DND-41 (cell line): Measurements from ENCODE around the gene ANKRD35.
"Not testable (repeated sequence)": the region's sequence is repeated elsewhere in the genome, so short reads cannot be mapped to it uniquely, and the experiment has no call there.

Source experiments
- ATAC-seq: fragments of 200-7000 bp; cut with Tn5 transposase; 3 replicates; pipeline ENCODE4 v1.9.1; 2021; ENCODE audit warnings: low read depth; ENCODE audit not compliant: insufficient read depth
- DNase-seq: peaks from one replicate; pipeline ENCODE4 v3.0.0-alpha.2; 2020
- H2AFZ ChIP-seq: 2 replicates; pipeline ENCODE4 v1.6.0; 2012; ENCODE audit warnings: low read depth, low read length
- H3K27ac ChIP-seq: 2 replicates; pipeline ENCODE4 v1.5.1; 2012; ENCODE audit warnings: low read length, inconsistent platforms
- H3K27me3 ChIP-seq: fragments of 200-600 bp; sonication (generic); 2 replicates; pipeline ENCODE4 v1.6.0; 2012; ENCODE audit warnings: low read length, mild to moderate bottlenecking, inconsistent platforms; ENCODE audit not compliant: insufficient read depth, poor library complexity
- H3K36me3 ChIP-seq: 2 replicates; pipeline ENCODE4 v1.5.1; 2012; ENCODE audit warnings: low read length, inconsistent platforms; ENCODE audit not compliant: insufficient read depth
- H3K4me1 ChIP-seq: 2 replicates; pipeline ENCODE4 v1.5.1; 2012; ENCODE audit warnings: mild to moderate bottlenecking, low read length; ENCODE audit not compliant: insufficient read depth
- H3K4me2 ChIP-seq: 2 replicates; pipeline ENCODE4 v1.6.0; 2012; ENCODE audit warnings: mild to moderate bottlenecking, moderate library complexity, low read length, inconsistent platforms; ENCODE audit not compliant: insufficient read depth
- H3K4me3 ChIP-seq, 2 experiments: fragments of 200-600 bp in 1 of 2; shearing (Covaris generic) in 1 of 2; 2 replicates each; pipeline ENCODE4 v1.5.1; 2012 to 2016; ENCODE audit warnings: inconsistent platforms in 2 of 2, low read length in 2 of 2, mild to moderate bottlenecking in 2 of 2, low read depth in 1 of 2, moderate library complexity in 1 of 2
- H3K79me2 ChIP-seq: 2 replicates; pipeline ENCODE4 v1.6.0; 2012; ENCODE audit warnings: low read length, inconsistent platforms; ENCODE audit not compliant: insufficient read depth
- H3K9ac ChIP-seq: 2 replicates; pipeline ENCODE4 v1.6.0; 2012; ENCODE audit warnings: low read depth, mild to moderate bottlenecking, inconsistent platforms, low read length, moderate library complexity
- H3K9me3 ChIP-seq: 2 replicates; pipeline ENCODE4 v1.5.1; 2012; ENCODE audit warnings: low read length, moderate library complexity, mild to moderate bottlenecking, inconsistent platforms; ENCODE audit not compliant: insufficient read depth, severe bottlenecking
- H4K20me1 ChIP-seq: 2 replicates; pipeline ENCODE4 v1.6.0; 2012; ENCODE audit warnings: low read length; ENCODE audit not compliant: insufficient read depth
- CTCF ChIP-seq: IDR thresholded peaks from 2 replicates; pipeline ENCODE4 v1.5.1; 2012; ENCODE audit warnings: borderline replicate concordance, low read length, moderate library complexity, mild to moderate bottlenecking; ENCODE audit not compliant: poor library complexity, severe bottlenecking; ENCODE audit errors: extremely low read depth
- EZH2 ChIP-seq: IDR thresholded peaks from 3 replicates; pipeline ENCODE4 v1.6.1; 2012; ENCODE audit warnings: borderline replicate concordance, low read depth, mild to moderate bottlenecking, moderate library complexity, low read length, inconsistent platforms; ENCODE audit not compliant: severe bottlenecking

ANKRD35 gene

GRCh38 chr1:145837656-145838055 lies 48.0 kb downstream of the ANKRD35 start:
- TF ChIP-seq EZH2 (no peak), CTCF (no peak)
- ATAC-seq (no peak), DNase-seq (no peak)

DNA sequence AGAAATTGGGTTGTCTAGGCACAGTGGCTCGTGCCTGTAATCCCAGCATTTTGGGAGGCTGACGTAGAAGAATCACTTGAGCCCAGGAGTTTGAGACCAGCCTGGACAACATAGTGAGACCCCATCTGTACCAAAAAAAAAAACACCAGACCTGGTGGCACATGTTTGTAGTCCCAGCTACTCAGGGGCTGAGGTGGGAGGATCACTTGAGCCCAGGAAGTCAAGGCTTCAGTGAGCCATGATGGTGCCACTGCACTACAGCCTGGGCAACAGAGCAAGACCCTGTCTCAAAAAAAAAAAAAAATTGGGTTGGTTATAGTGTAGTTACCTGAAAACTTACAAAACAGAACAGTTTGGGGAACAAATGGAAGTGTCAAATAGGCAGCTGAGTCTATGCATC lies 54.9 kb downstream of the ANKRD35 start:
- DNase-seq, H3K27me3 ChIP-seq, H3K4me3 ChIP-seq, H3K9ac ChIP-seq, H3K4me2 ChIP-seq, H3K9me3 ChIP-seq, H2AFZ ChIP-seq, ATAC-seq, H3K27ac ChIP-seq, H4K20me1 ChIP-seq: not testable (repeated sequence)
- H3K4me1 ChIP-seq = peaks cover 13% of the 10 kb centered on the region; the same call in 1 of the 2 replicates
- H3K36me3 ChIP-seq = peaks cover 96% of the 10 kb centered on the region
- peaks cover 10% of the 10 kb centered on the region for H3K79me2 ChIP-seq

More at GRCh38 chr1:145837656-145838055, 48.0 kb downstream of the ANKRD35 start:
- Histone ChIP-seq H3K9me3 (no peaks in the 10 kb centered on the region), H3K4me1 (no peaks in the 10 kb centered on the region), H3K9ac (no peak overlapping the region), H3K36me3 (peaks cover 97% of the 10 kb centered on the region), H3K4me3 (no peak overlapping the region), H4K20me1 (no peaks in the 10 kb centered on the region), H3K79me2 (no peaks in the 10 kb centered on the region), H3K4me2 (no peak overlapping the region), H2AFZ (no peak overlapping the region), H3K27me3 (no peaks in the 10 kb centered on the region), H3K27ac (no peak overlapping the region)

GRCh38 chr1:145828367-145829026 lies 57.2 kb downstream of the ANKRD35 start:
- no peaks in the 10 kb centered on the region for H3K9me3 ChIP-seq
- H3K27ac ChIP-seq = no peak overlapping the region
- no peaks in the 10 kb centered on the region for H3K27me3 ChIP-seq
- H3K4me3 ChIP-seq = no peak overlapping the region
- H2AFZ ChIP-seq = no peak overlapping the region
- DNase-seq (no peak), ATAC-seq (no peak)
- no peak overlapping the region for H3K4me2 ChIP-seq
- no peak overlapping the region for H3K9ac ChIP-seq
- no peaks in the 10 kb centered on the region for H4K20me1 ChIP-seq
- H3K4me1 ChIP-seq = peaks cover 22% of the 10 kb centered on the region
- H3K79me2 ChIP-seq = peaks cover 33% of the 10 kb centered on the region
- peaks cover 77% of the 10 kb centered on the region for H3K36me3 ChIP-seq
- no peak for TF ChIP-seq CTCF
- no peak for TF ChIP-seq EZH2

DNA sequence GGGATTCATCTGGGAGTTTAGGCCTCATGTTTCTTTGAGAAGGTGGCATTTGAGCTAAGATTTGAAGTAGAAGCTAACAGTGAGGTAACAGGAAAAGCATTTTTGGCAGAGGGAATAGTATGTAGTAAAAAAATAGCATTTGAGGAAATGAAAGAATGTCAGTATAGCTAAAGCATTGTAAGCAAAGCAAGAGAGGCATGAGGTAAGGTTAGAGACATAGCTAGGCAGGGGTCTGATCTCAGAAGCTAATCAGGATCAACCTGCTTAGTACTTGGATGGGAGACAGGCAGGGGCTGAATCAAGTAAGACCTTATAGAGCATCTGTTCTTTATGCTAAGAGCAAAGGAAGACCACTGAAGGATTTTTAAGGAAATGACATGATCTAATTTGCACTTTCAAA lies 57.7 kb downstream of the ANKRD35 start:
- H3K36me3 ChIP-seq = peaks cover 71% of the 10 kb centered on the region
- no peaks in the 10 kb centered on the region for H3K27me3 ChIP-seq
- no peak overlapping the region for H2AFZ ChIP-seq
- no peak overlapping the region for H3K4me2 ChIP-seq
- ATAC-seq (no peak), DNase-seq (no peak)
- TF ChIP-seq CTCF (no peak), EZH2 (no peak)
- H3K4me1 ChIP-seq = peaks cover 22% of the 10 kb centered on the region
- H3K79me2 ChIP-seq = peaks cover 35% of the 10 kb centered on the region
- no peaks in the 10 kb centered on the region for H4K20me1 ChIP-seq
- no peak overlapping the region for H3K4me3 ChIP-seq
- no peak overlapping the region for H3K27ac ChIP-seq
- H3K9me3 ChIP-seq = no peaks in the 10 kb centered on the region
- no peak overlapping the region for H3K9ac ChIP-seq
